ENCODE results near the gene ZCCHC24.

ZCCHC24 gene

GRCh38 chr10:79360499-79361342, 84.7 kb downstream of the ZCCHC24 start:
- H3K4me3 ChIP-seq: no peak overlapping the region
- DNase-seq: no peak
- no peak overlapping the region for H3K27ac ChIP-seq
- intact Hi-C loops (cut with DNase I; ENCODE audit: low total_unique reads): no loop called here
- no peaks in the 10 kb centered on the region for H3K9me3 ChIP-seq
- H3K36me3 ChIP-seq: peaks cover 0 to 13% (median 8%) of the 10 kb centered on the region in 3 donors
- no peaks in the 10 kb centered on the region for H3K4me1 ChIP-seq
- TF ChIP-seq CTCF (IDR thresholded peaks at IDR 0.05): no peak
- no peaks in the 10 kb centered on the region for H3K27me3 ChIP-seq

- DNase-seq: no peak
- intact Hi-C loops (cut with DNase I; ENCODE audit: low total_unique reads): no loop called here
- H3K27me3 ChIP-seq: no peaks in the 10 kb centered on the region
- TF ChIP-seq CTCF (IDR thresholded peaks at IDR 0.05): no peak
- no peaks in the 10 kb centered on the region for H3K4me1 ChIP-seq
- H3K27ac ChIP-seq: no peak overlapping the region
- no peaks in the 10 kb centered on the region for H3K9me3 ChIP-seq
- no peak overlapping the region for H3K4me3 ChIP-seq
- peaks cover 0 to 20% (median 14%) of the 10 kb centered on the region in 3 donors for H3K36me3 ChIP-seq
These were observed 85.5 kb downstream of the ZCCHC24 start for GRCh38 chr10:79359816-79360498.

- DNase-seq: no peak
These were observed 86.6 kb downstream of the ZCCHC24 start for GRCh38 chr10:79358811-79359210.

GRCh38 chr10:79357180-79357579, 88.2 kb downstream of the ZCCHC24 start:
- H3K4me3 ChIP-seq: no peak overlapping the region
- no peak for DNase-seq
- no peak for TF ChIP-seq CTCF (IDR thresholded peaks at IDR 0.05)
- H3K36me3 ChIP-seq: peaks cover 20 to 47% (median 36%) of the 10 kb centered on the region in 3 donors
- H3K27ac ChIP-seq: no peak overlapping the region
- no peaks in the 10 kb centered on the region for H3K4me1 ChIP-seq
- no peaks in the 10 kb centered on the region for H3K27me3 ChIP-seq
- intact Hi-C loops (cut with DNase I; ENCODE audit: low total_unique reads): no loop called here
- no peaks in the 10 kb centered on the region for H3K9me3 ChIP-seq

More at GRCh38 chr10:79358811-79359210, 86.6 kb downstream of the ZCCHC24 start:
- TF ChIP-seq CTCF (IDR thresholded peaks at IDR 0.05): no peak
- Histone ChIP-seq H3K4me1 (no peaks in the 10 kb centered on the region), H3K36me3 (peaks cover 8 to 31% (median 22%) of the 10 kb centered on the region in 3 donors), H3K4me3 (no peak overlapping the region), H3K27me3 (no peaks in the 10 kb centered on the region), H3K27ac (no peak overlapping the region), H3K9me3 (no peaks in the 10 kb centered on the region)
- intact Hi-C loops (cut with DNase I; ENCODE audit: low total_unique reads): no loop called here

GRCh38 chr10:79356104-79356503, 89.3 kb downstream of the ZCCHC24 start:
- no peaks in the 10 kb centered on the region for H3K4me1 ChIP-seq
- no peaks in the 10 kb centered on the region for H3K9me3 ChIP-seq
- no peak for TF ChIP-seq CTCF (IDR thresholded peaks at IDR 0.05)
- H3K27ac ChIP-seq: no peak overlapping the region
- H3K36me3 ChIP-seq: peaks cover 27 to 58% (median 47%) of the 10 kb centered on the region in 3 donors
- no peak overlapping the region for H3K4me3 ChIP-seq
- H3K27me3 ChIP-seq: no peaks in the 10 kb centered on the region
- DNase-seq: no peak
- intact Hi-C loops (cut with DNase I; ENCODE audit: low total_unique reads): no loop called here
